DOHH2 (cell line): ENCODE results near the gene CFAP100.

Source experiments
- EZH2phosphoT487 ChIP-seq: fragments of 200-600 bp; sonication (generic); IDR thresholded peaks from 2 replicates; pipeline ENCODE4 v1.6.1; 2017; ENCODE audit warnings: borderline replicate concordance, mild to moderate bottlenecking, antibody characterized with exemption, low read length, moderate library complexity, mixed read lengths
- TF ChIP-seq, protein P1 (sequence below): fragments of 200-600 bp; sonication (generic); IDR thresholded peaks from one replicate; pipeline ENCODE4 v1.5.1; 2014; ENCODE audit warnings: antibody characterized with exemption, mild to moderate bottlenecking, low read depth, low read length; ENCODE audit not compliant: poor library complexity, severe bottlenecking

DNA sequence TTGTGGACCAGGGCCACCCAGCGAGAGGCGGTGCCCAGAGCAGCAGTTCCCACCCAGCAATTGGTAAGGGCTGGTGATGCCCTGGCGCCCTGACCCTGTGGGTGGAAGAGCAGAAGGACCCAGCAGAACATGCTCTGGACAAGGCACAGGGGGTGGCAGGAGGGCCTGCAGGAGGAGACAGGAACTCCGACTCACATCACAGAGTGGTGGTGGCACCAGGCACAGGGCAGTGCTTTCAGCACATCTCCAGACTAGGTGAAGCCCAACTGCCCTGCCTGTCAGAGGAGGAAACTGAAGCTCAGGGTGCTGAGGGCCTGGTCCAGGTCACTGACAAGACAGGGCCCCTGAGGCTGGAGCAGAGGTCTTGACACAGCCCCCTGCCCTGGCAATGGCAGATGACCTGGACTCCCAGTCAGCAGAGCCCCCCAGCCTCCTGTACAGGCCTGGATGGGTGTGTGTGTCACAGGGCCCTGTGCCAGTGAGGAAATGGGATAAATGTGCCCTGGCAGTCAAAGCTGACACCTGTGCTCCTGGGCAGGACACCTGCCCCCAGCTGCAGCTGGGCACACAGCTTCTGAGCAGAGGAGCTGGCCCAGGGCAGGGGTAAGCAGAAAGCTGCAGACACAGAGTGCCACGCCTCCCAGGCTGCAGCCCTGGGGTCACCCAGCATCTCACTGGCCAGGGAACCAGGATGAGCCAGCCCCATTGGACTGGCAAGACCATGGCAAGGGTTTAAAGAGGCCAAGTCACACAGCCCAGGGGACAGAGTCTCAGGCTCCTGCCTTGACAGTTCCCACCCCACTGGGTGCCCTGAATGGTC, 48.9 kb upstream of the CFAP100 start:
- TF ChIP-seq, protein P1, sequence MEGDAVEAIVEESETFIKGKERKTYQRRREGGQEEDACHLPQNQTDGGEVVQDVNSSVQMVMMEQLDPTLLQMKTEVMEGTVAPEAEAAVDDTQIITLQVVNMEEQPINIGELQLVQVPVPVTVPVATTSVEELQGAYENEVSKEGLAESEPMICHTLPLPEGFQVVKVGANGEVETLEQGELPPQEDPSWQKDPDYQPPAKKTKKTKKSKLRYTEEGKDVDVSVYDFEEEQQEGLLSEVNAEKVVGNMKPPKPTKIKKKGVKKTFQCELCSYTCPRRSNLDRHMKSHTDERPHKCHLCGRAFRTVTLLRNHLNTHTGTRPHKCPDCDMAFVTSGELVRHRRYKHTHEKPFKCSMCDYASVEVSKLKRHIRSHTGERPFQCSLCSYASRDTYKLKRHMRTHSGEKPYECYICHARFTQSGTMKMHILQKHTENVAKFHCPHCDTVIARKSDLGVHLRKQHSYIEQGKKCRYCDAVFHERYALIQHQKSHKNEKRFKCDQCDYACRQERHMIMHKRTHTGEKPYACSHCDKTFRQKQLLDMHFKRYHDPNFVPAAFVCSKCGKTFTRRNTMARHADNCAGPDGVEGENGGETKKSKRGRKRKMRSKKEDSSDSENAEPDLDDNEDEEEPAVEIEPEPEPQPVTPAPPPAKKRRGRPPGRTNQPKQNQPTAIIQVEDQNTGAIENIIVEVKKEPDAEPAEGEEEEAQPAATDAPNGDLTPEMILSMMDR, result no peak
- no peak for TF ChIP-seq EZH2phosphoT487
